Astrocyte of the spinal cord (primary cell): ENCODE measurements around the gene OPALIN.

Experiments used
- DNase-seq: peaks from one replicate; pipeline ENCODE4 v3.0.0; 2011; ENCODE audit warnings: low read depth, low spot score
- H3K4me3 ChIP-seq: 2 replicates; pipeline ENCODE4 v1.5.1; 2011; ENCODE audit warnings: low read depth, mild to moderate bottlenecking, low read length, moderate library complexity
- in situ Hi-C: cut with HindIII; loops from 2 replicates; pipeline ENCODE4 v1.10.0; 2017; ENCODE audit warnings: low sequenced_read_pairs
- TF ChIP-seq, protein P1 (sequence below): IDR thresholded peaks from 2 replicates; pipeline ENCODE4 v1.5.1; 2012; ENCODE audit warnings: low read depth, mild to moderate bottlenecking, low read length, inconsistent platforms

The OPALIN gene

DNA sequence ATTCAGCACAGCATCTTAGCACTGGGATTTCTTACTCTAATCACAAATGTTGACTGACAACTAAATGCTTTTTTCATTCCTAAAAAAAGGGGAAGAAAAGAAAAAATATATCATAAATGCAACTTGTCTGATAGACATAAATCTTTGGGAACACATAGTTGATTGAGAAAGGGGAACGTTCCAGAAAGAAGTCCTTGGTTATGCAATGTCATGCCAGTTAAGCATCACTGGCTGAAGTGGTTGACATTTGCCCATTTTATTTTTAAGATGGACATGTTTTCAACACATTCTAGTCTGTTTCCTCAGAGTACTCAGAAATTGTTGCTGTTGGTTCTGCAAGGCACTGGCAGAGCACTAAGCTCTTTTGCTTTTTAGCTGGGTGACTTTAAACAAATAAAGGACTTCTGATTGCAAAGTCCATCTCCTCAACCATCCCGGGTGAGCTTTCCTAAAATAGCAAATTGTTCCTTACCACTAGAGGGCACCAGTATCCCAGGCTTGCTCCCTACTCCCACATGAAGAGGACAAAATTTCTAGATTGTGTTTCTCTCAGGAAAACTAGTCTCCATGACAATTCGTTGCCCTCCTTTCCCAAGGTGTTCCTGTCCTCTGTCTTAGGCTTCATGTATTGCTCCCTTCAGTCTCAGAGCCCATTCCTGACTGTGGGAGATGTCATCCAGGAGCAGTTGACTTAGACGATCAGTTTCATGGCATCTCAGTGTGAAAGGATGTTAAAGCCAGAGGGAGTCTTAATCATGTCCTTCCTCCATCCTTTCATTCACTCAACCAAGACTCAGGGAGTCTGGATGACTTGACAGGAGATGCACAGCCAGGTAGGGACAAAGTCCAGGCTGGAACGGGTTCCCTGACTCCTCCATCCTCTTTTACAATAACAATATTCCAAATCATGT is 23.9 kb downstream of the OPALIN start:
- peak; percentile 34 for DNase-seq
- TF ChIP-seq, protein P1, sequence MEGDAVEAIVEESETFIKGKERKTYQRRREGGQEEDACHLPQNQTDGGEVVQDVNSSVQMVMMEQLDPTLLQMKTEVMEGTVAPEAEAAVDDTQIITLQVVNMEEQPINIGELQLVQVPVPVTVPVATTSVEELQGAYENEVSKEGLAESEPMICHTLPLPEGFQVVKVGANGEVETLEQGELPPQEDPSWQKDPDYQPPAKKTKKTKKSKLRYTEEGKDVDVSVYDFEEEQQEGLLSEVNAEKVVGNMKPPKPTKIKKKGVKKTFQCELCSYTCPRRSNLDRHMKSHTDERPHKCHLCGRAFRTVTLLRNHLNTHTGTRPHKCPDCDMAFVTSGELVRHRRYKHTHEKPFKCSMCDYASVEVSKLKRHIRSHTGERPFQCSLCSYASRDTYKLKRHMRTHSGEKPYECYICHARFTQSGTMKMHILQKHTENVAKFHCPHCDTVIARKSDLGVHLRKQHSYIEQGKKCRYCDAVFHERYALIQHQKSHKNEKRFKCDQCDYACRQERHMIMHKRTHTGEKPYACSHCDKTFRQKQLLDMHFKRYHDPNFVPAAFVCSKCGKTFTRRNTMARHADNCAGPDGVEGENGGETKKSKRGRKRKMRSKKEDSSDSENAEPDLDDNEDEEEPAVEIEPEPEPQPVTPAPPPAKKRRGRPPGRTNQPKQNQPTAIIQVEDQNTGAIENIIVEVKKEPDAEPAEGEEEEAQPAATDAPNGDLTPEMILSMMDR: peak; percentile 89
- H3K4me3 ChIP-seq: no peak overlapping the region
- in situ Hi-C loops: no loop called here

DNA sequence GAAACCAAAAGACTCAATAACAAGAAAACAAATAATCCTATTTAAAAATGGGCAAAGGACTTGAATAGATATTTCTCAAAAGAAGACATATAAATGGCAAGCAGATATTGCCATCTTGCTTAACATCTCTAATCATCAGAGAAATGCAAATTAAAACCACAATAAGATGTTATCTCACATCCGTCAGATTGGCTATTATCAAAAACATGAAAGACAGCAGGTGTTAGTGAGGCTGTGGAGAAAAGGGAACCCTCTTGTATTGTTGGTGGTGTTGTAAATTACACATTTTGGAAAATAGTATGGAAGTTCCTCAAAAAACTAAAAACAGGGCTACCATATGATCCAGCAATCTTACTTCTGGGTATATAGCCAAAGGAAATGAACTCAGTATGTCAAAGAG is 25.7 kb downstream of the OPALIN start:
- no peak for DNase-seq
- no peak overlapping the region for H3K4me3 ChIP-seq
- TF ChIP-seq, protein P1: no peak
- in situ Hi-C loops: no loop called here

DNA sequence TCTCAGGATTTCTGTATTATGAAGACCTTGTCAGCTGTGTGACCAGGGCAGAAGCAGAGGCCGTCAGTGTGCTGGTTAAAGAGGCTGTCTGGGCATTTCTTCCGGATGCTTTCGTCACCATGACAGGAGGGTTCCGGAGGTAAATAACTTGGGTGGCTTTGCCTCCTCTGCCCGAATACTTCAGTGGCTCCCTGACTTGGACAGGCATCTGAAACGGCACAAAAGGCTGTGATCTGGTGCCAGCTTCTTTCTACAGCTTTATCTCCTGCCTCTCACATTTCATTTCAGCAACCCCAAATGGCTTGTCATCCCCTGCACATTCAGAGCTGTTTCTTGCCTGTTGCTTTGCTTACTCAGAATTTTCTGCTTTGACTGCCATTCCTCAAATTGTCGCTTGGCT is 31.3 kb downstream of the OPALIN start:
- in situ Hi-C loops: no loop called here

DNA sequence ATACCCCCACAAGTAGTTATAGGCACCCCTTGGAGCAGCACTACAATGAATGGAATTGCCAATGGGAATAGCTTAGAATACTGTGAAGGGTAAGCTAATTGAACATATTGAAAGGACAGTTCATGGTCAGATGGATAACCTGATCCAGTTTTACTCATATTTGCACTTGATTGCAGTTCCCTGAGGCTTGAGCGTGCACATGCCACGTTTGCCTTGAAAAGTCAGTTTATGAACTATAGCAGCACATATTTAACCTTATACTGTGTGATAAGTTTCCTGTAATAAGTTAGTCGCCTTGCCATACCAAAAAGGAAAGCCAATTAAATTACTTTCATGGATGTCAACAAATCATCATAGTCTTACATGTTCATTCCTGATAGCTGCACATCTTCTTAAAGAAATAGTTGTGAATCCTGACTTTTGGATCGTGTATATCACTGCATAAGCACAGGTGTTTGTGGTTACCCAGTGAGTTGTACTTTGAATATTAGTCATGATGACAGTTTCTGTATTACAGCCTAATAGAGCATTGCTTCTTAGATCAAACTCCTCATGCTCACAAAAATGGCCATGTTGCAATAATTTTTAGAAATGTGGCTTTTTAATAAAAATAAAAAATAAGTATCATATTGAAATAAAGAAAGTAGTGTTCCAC is 33.0 kb downstream of the OPALIN start:
- DNase-seq: no peak
- H3K4me3 ChIP-seq: no peak overlapping the region
- in situ Hi-C loops: no loop called here
- TF ChIP-seq, protein P1: no peak

More for the DNA sequence above, 31.3 kb downstream of the OPALIN start:
- no peak for DNase-seq
- no peak overlapping the region for H3K4me3 ChIP-seq
- TF ChIP-seq, protein P1: no peak

DNA sequence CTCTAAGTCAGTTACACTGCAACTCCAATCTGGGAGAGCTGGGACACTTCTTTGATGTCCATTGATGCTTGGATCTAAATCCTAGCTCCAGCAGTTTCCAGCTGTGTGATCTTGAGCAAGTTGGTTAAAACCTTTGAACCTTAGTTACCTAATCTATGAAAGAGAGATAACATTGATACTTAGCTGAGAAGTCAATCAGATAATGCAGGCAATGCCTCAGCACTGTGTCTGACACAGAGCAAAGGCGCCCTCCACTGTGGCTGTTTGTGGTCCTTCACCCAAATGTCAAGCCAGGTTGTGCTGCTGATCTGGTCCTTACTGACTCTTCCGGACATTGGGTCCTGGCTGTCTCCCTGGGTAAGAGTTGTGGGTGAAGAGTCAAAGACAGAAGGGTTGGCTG is 34.4 kb downstream of the OPALIN start:
- TF ChIP-seq, protein P1: no peak
- DNase-seq: no peak
- in situ Hi-C loops: no loop called here
- H3K4me3 ChIP-seq: no peak overlapping the region

DNA sequence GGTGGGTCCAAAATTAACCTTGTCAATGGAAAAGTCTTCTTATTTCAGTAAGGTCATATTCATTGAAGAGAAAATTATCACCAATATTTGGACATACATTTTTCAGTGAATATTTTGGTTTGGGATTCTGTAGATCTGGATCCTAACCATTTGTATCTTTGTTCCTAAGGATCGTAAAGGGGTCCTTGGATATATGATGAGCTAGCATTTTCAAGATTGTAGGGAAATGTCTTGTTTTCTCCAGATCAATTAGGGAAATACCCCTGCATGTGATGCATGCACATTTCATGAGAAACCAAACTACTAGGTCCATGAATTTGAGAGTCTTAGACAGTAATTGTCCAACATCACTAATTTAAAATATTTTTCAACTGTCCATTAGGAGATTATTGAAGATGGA is 36.5 kb downstream of the OPALIN start:
- TF ChIP-seq, protein P1: no peak
- in situ Hi-C loops: no loop called here
- no peak for DNase-seq
- H3K4me3 ChIP-seq: no peak overlapping the region
